KBM-7 (cell line): ENCODE measurements around the gene SLC10A7.

ENCODE experiments used
- DNase-seq: peaks from one replicate; pipeline ENCODE4 v3.0.0-alpha.2; 2015
- in situ Hi-C: fragments of 300-500 bp; cut with MboI; formaldehyde crosslinking; loops from 2 replicates; pipeline ENCODE4 v1.14.3; 2020; ENCODE audit warnings: low sequenced_read_pairs, low pct_unique_long_range_greater_than_20kb, mixed read lengths

SLC10A7 gene

GRCh38 chr4:146246381-146246780 lies 275.4 kb downstream of the SLC10A7 start:
- DNase-seq: no peak
- in situ Hi-C loops: no loop called here

- no peak for DNase-seq
- in situ Hi-C loops: no loop called here
These were observed 275.9 kb downstream of the SLC10A7 start for GRCh38 chr4:146245850-146246249.

- in situ Hi-C loops: no loop called here
- DNase-seq: no peak
These were observed 276.5 kb downstream of the SLC10A7 start for GRCh38 chr4:146245246-146245645.

- in situ Hi-C loops: no loop called here
- no peak for DNase-seq
These were observed 277.2 kb downstream of the SLC10A7 start for GRCh38 chr4:146244496-146244895.

- no peak for DNase-seq
- in situ Hi-C loops: no loop called here
These were observed 277.9 kb downstream of the SLC10A7 start for GRCh38 chr4:146243883-146244277.

- in situ Hi-C loops: no loop called here
- DNase-seq: peak; percentile 76
These were observed 278.4 kb downstream of the SLC10A7 start for GRCh38 chr4:146243141-146243882.

- in situ Hi-C loops: no loop called here
- no peak for DNase-seq
These were observed 283.6 kb downstream of the SLC10A7 start for GRCh38 chr4:146238107-146238506.

- in situ Hi-C loops: no loop called here
- DNase-seq: no peak
These were observed 284.6 kb downstream of the SLC10A7 start for GRCh38 chr4:146237092-146237491.

GRCh38 chr4:146236216-146236615 lies 285.5 kb downstream of the SLC10A7 start:
- no peak for DNase-seq
- in situ Hi-C loops: no loop called here

GRCh38 chr4:146235654-146236177 lies 286.0 kb downstream of the SLC10A7 start:
- no peak for DNase-seq
- in situ Hi-C loops: no loop called here

- DNase-seq: no peak
- in situ Hi-C loops: no loop called here
These were observed 289.5 kb downstream of the SLC10A7 start for GRCh38 chr4:146232131-146232722.

GRCh38 chr4:146229406-146229805 lies 292.3 kb downstream of the SLC10A7 start:
- in situ Hi-C loops: no loop called here
- no peak for DNase-seq

- no peak for DNase-seq
- in situ Hi-C loops: no loop called here
These were observed 297.3 kb downstream of the SLC10A7 start for GRCh38 chr4:146224326-146224966.

- in situ Hi-C loops: no loop called here
- no peak for DNase-seq
These were observed 299.4 kb downstream of the SLC10A7 start for GRCh38 chr4:146222313-146222712.

- in situ Hi-C loops: no loop called here
- DNase-seq: no peak
These were observed 307.5 kb downstream of the SLC10A7 start, which contains the start of gene REELD1 for GRCh38 chr4:146214238-146214637. REELD1 (plus strand) TSS chr4:146214538; CDS start chr4:146216953, 2,415 bp downstream.

- DNase-seq: no peak
- in situ Hi-C loops: no loop called here
These were observed 309.0 kb downstream of the SLC10A7 start for GRCh38 chr4:146212781-146213180.

GRCh38 chr4:146211440-146211839 lies 310.3 kb downstream of the SLC10A7 start:
- in situ Hi-C loops: no loop called here
- no peak for DNase-seq

GRCh38 chr4:146210890-146211289 lies 310.9 kb downstream of the SLC10A7 start:
- in situ Hi-C loops: no loop called here

GRCh38 chr4:146207410-146207809 lies 314.3 kb downstream of the SLC10A7 start:
- DNase-seq: no peak
- in situ Hi-C loops: no loop called here

More at GRCh38 chr4:146210890-146211289, 310.9 kb downstream of the SLC10A7 start:
- DNase-seq: no peak
